Spleen (tissue), 11 donors: Measurements from ENCODE around the gene LRRC38. TPM values are rescaled to one million over a fixed set of nuclear protein-coding genes. Genes with fewer than 3 reads are reported as not detected.

ENCODE experiments used
- DNase-seq: peaks from one replicate; pipeline ENCODE4 v3.0.0-alpha.2; 2020
- H3K27ac ChIP-seq, 8 donors: fragments of 200-600 bp; sonication (generic) in 7 of 8; 1 replicate in 4 of 8; 2 replicates in 4 of 8; pipeline versions ENCODE4 v1.5.0 to v1.8.0; 2016 to 2021; ENCODE audit warnings: inconsistent platforms in 4 of 8, mild to moderate bottlenecking in 4 of 8, moderate library complexity in 1 of 8
- H3K27me3 ChIP-seq, 7 donors: fragments of 200-600 bp; sonication (generic) in 6 of 7; replicated peaks in 1 of 7; 1 replicate in 4 of 7; 2 replicates in 3 of 7; pipeline versions ENCODE4 v1.5.0 to v1.8.0; 2016 to 2021; ENCODE audit warnings: inconsistent platforms in 3 of 7, mild to moderate bottlenecking in 1 of 7
- H3K36me3 ChIP-seq, 6 donors: fragments of 200-600 bp; sonication (generic) in 5 of 6; 1 replicate in 4 of 6; 2 replicates in 2 of 6; pipeline versions ENCODE4 v1.5.0 to v1.8.0; 2016 to 2021; ENCODE audit warnings: inconsistent platforms in 2 of 6
- H3K4me1 ChIP-seq, 6 donors: fragments of 200-600 bp; sonication (generic) in 5 of 6; 1 replicate in 3 of 6; 2 replicates in 3 of 6; pipeline versions ENCODE4 v1.5.0 to v1.8.0; 2016 to 2021; ENCODE audit warnings: inconsistent platforms in 3 of 6
- H3K4me3 ChIP-seq, 8 donors: fragments of 200-600 bp; sonication (generic) in 7 of 8; 1 replicate in 4 of 8; 2 replicates in 4 of 8; pipeline versions ENCODE4 v1.5.0 to v1.8.0; 2016 to 2021; ENCODE audit warnings: inconsistent platforms in 4 of 8, mild to moderate bottlenecking in 4 of 8, moderate library complexity in 2 of 8
- H3K9me3 ChIP-seq, 8 donors: fragments of 200-600 bp; sonication (generic) in 7 of 8; 1 replicate in 4 of 8; 2 replicates in 4 of 8; pipeline versions ENCODE4 v1.5.0 to v1.8.0; 2016 to 2021; ENCODE audit warnings: inconsistent platforms in 4 of 8
- CTCF ChIP-seq, 11 experiments: fragments of 200-600 bp in 7 of 11; fragments of 450-650 bp in 4 of 11; sonication (generic) in 4 of 11; IDR thresholded peaks in 8 of 11; conservative IDR thresholded peaks in 3 of 11; 1 replicate in 7 of 11; 2 replicates in 4 of 11; pipeline versions ENCODE4 v1.4.0 to v1.8.0; 2016 to 2021; ENCODE audit warnings: antibody characterized with exemption in 11 of 11, inconsistent platforms in 4 of 11, mild to moderate bottlenecking in 1 of 11
- POLR2A ChIP-seq, 3 donors: fragments of 450-650 bp; IDR thresholded peaks; one replicate each; pipeline ENCODE4 v1.5.1; 2017; ENCODE audit warnings: antibody characterized with exemption in 3 of 3, mild to moderate bottlenecking in 1 of 3
- POLR2AphosphoS5 ChIP-seq, 3 donors: sonication (generic); formaldehyde crosslinking; IDR thresholded peaks; one replicate each; pipeline ENCODE4 v1.5.1; 2017; ENCODE audit warnings: antibody characterized with exemption in 3 of 3
- WGBS, 5 donors: extraction: QIAGEN DNeasy Blood & Tissue Kit in 3 of 5; methylation state at CpG; one replicate each; pipeline versions ENCODE4 v1.1.5 to v1.1.7; 2013 to 2018; 5-methylcytosine and 5-hydroxymethylcytosine counted together
- intact Hi-C: fragments of 100-400 bp; cut with DNase I; formaldehyde crosslinking; loops from one replicate; pipeline ENCODE4 v1.15.0; 2023; ENCODE audit warnings: low total_unique reads
- polyA plus RNA-seq, 3 donors: library from polyadenylated mRNA; stranded (reverse); fragments of 200-250 nt; gene quantifications; one replicate each; pipeline ENCODE4 v1.2.1, GENCODE V29; 2013
- total RNA-seq, 7 donors: library from RNA; depleted of rRNA in 3 of 7; stranded (reverse); fragments of >200 nt in 3 of 7; fragmentation: NEBNext Ultra II Directional in 4 of 7; extraction: Animal tissue kit (Norgen Biotek cat#: 25700) in 4 of 7; gene quantifications; one replicate each; pipeline versions ENCODE4 v1.1.0 to v1.2.1, GENCODE V29; 2016 to 2021
- donor health status: healthy with polysubstance abuse.
- donor health status: DM: no; HTN: no; CAD: no; lungs with moderate emphysema.
- donor health status: DM: no; HTN: no; CAD: no.
- donor health status: Bipolar disorder and iron deficiency.
- donor health status: healthy.
- donor health status: DM: no; HTN: no; CAD: no.
- donor health status: DM: yes; HTN: yes; CAD: no.

The LRRC38 gene
- total and polyA plus RNA-seq, 10 donors = 0.03 to 0.28 TPM; not detected in 8

DNA sequence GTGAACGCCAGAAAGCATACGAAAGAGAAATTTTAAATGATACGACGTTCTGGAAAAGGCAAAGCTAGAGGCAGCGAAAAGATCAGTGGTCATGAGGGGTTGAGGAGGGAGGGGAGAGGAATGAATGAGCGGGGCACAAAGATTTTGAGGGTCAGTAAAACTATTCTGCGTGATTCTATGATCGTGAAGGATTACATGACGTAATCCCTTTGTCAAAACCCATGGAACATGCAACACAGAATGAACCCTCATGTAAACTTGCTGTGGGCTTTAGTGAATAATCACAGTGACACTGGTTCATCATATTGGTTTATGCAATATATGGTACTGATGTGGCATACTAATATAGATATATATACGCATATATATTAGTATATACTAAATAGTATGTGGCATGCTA is 13.0 kb downstream of the LRRC38 start:
- DNase-seq = no peak
- H3K9me3 ChIP-seq = no peaks in the 10 kb centered on the region
- H3K27ac ChIP-seq = no peak overlapping the region
- TF ChIP-seq CTCF (IDR thresholded peaks at IDR 0.05 in 8 of 11, conservative IDR thresholded peaks at IDR 0.05 in 3 of 11) (no peak), POLR2A (IDR thresholded peaks at IDR 0.05) (no peak), POLR2AphosphoS5 (IDR thresholded peaks at IDR 0.05) (no peak)
- no peaks in the 10 kb centered on the region for H3K4me1 ChIP-seq
- H3K27me3 ChIP-seq = peaks cover 0 to 67% (median 0%) of the 10 kb centered on the region in 7 donors
- 88 to 95% (median 92%) methylated on average over 10 of the region's 10 CpGs for WGBS, 5 donors
- no peak overlapping the region for H3K4me3 ChIP-seq
- intact Hi-C loops = no loop called here
- H3K36me3 ChIP-seq = no peaks in the 10 kb centered on the region

- H3K36me3 ChIP-seq = no peaks in the 10 kb centered on the region
- intact Hi-C loops = no loop called here
- H3K27ac ChIP-seq = no peak overlapping the region
- peaks cover 0 to 71% (median 3%) of the 10 kb centered on the region in 7 donors for H3K27me3 ChIP-seq
- H3K9me3 ChIP-seq = no peaks in the 10 kb centered on the region
- 81 to 95% (median 87%) methylated on average over 5 of the region's 5 CpGs for whole genome bisulfite sequencing, 5 donors
- DNase-seq = no peak
- H3K4me3 ChIP-seq = no peak overlapping the region
- H3K4me1 ChIP-seq = no peaks in the 10 kb centered on the region
- TF ChIP-seq POLR2A (IDR thresholded peaks at IDR 0.05) (no peak), POLR2AphosphoS5 (IDR thresholded peaks at IDR 0.05) (no peak), CTCF (IDR thresholded peaks at IDR 0.05 in 8 of 11, conservative IDR thresholded peaks at IDR 0.05 in 3 of 11) (no peak)
Observed at GRCh38 chr1:13499422-13499821, 14.4 kb downstream of the LRRC38 start.

DNA sequence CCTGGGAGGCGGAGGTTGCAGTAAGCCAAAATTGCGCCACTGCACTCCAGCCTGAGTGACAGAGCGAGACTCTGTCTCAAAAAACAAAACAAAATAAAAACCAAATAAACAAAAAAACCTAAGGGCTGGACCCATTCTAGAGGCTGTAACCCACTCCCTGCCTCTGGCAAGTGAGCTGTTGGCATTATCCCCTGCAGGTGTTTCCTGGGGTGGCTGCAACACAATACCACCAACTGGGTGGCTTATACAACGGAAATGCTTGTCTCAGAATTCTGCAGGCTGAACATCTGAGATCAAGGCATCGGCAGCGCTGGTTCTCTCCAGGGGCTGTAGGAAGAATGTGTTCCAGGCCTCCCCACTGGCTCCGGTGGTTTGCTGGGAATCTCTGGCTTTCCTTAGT is 15.2 kb downstream of the LRRC38 start:
- H3K9me3 ChIP-seq = no peaks in the 10 kb centered on the region
- no peak overlapping the region for H3K27ac ChIP-seq
- H3K4me1 ChIP-seq = no peaks in the 10 kb centered on the region
- no peak overlapping the region for H3K4me3 ChIP-seq
- intact Hi-C loops = no loop called here
- no peak for DNase-seq
- TF ChIP-seq POLR2A (IDR thresholded peaks at IDR 0.05) (no peak), CTCF (IDR thresholded peaks at IDR 0.05 in 8 of 11, conservative IDR thresholded peaks at IDR 0.05 in 3 of 11) (no peak), POLR2AphosphoS5 (IDR thresholded peaks at IDR 0.05) (no peak)
- no peaks in the 10 kb centered on the region for H3K36me3 ChIP-seq
- WGBS, 5 donors = 14 to 35% (median 25%) methylated on average over 7 of the region's 7 CpGs
- peaks cover 0 to 68% (median 3%) of the 10 kb centered on the region in 7 donors for H3K27me3 ChIP-seq

- 63 to 84% (median 68%) methylated on average over 7 of the region's 7 CpGs for WGBS, 5 donors
- TF ChIP-seq POLR2AphosphoS5 (IDR thresholded peaks at IDR 0.05) (no peak), CTCF (IDR thresholded peaks at IDR 0.05 in 8 of 11, conservative IDR thresholded peaks at IDR 0.05 in 3 of 11) (no peak), POLR2A (IDR thresholded peaks at IDR 0.05) (no peak)
- Histone ChIP-seq H3K27me3 (peaks cover 0 to 84% (median 0%) of the 10 kb centered on the region in 7 donors), H3K36me3 (no peaks in the 10 kb centered on the region), H3K9me3 (no peaks in the 10 kb centered on the region), H3K27ac (no peak overlapping the region), H3K4me1 (no peaks in the 10 kb centered on the region), H3K4me3 (no peak overlapping the region)
- intact Hi-C loops = no loop called here
- no peak for DNase-seq
Observed at GRCh38 chr1:13495186-13495585, 18.6 kb downstream of the LRRC38 start.
